K562 (cell line): ENCODE measurements around the gene DIP2A. TPM values are rescaled to one million over a fixed set of nuclear protein-coding genes. Genes with fewer than 3 reads are reported as not detected.

Source experiments
- ARNT ChIP-seq, 2 experiments: fragments of 450-650 bp; IDR thresholded peaks; 2 replicates each; pipeline ENCODE4 v1.6.1; 2016; ENCODE audit warnings: mild to moderate bottlenecking in 1 of 2
- FOS ChIP-seq: IDR thresholded peaks from 3 replicates; pipeline ENCODE4 v1.6.1; 2011; ENCODE audit not compliant: insufficient read length; ENCODE audit errors: extremely low read depth
- FOXK2 ChIP-seq, 2 experiments: fragments of 450-650 bp; IDR thresholded peaks in 1 of 2; conservative IDR thresholded peaks in 1 of 2; 2 replicates each; pipeline ENCODE4 v1.6.1; 2016; ENCODE audit warnings: low read depth in 2 of 2, mild to moderate bottlenecking in 1 of 2
- HDAC6 ChIP-seq: IDR thresholded peaks from 2 replicates; pipeline ENCODE4 v1.6.1; 2012; ENCODE audit warnings: low read depth, mild to moderate bottlenecking, control low read depth, inconsistent platforms, low read length, moderate library complexity
- NFIC ChIP-seq: fragments of 450-650 bp; IDR thresholded peaks from 2 replicates; pipeline ENCODE4 v1.6.1; 2017; ENCODE audit warnings: mild to moderate bottlenecking, inconsistent platforms
- TFE3 ChIP-seq: fragments of 450-650 bp; formaldehyde crosslinking; IDR thresholded peaks from 2 replicates; pipeline ENCODE4 v1.4.0; 2020; ENCODE audit warnings: mild to moderate bottlenecking, mixed read lengths
- TRIM24 ChIP-seq, 2 experiments: fragments of 450-650 bp; IDR thresholded peaks; 2 replicates each; pipeline ENCODE4 v1.6.1; 2016
- XRCC3 ChIP-seq: fragments of 450-650 bp; IDR thresholded peaks from 2 replicates; pipeline ENCODE4 v1.6.1; 2017; ENCODE audit warnings: mild to moderate bottlenecking, moderate library complexity
- XRCC5 ChIP-seq: fragments of 200-400 bp; formaldehyde crosslinking; IDR thresholded peaks from 2 replicates; pipeline ENCODE4 v1.6.1; 2017; ENCODE audit warnings: low read depth, mild to moderate bottlenecking, low read length
- YBX1 ChIP-seq: fragments of 450-650 bp; IDR thresholded peaks from 2 replicates; pipeline ENCODE4 v1.7.1; 2016; ENCODE audit warnings: mild to moderate bottlenecking
- ZNF143 ChIP-seq: sonication (generic); formaldehyde crosslinking; IDR thresholded peaks from 2 replicates; pipeline ENCODE4 v1.9.0; 2022; ENCODE audit warnings: mild to moderate bottlenecking, missing genetic modification reagents
- ZNF311 ChIP-seq: fragments of 250-450 bp; sonication (Bioruptor Pico); IDR thresholded peaks from 2 replicates; pipeline ENCODE4 v1.4.0; 2020; ENCODE audit warnings: mild to moderate bottlenecking, moderate library complexity
- ZNF354B ChIP-seq: fragments of 250-450 bp; sonication (Bioruptor Pico); IDR thresholded peaks from 2 replicates; pipeline ENCODE4 v1.4.0; 2020
- ZNF431 ChIP-seq: sonication (generic); formaldehyde crosslinking; IDR thresholded peaks from 2 replicates; pipeline ENCODE4 v1.8.0; 2022; ENCODE audit warnings: mild to moderate bottlenecking, missing genetic modification reagents
- ZNF644 ChIP-seq: fragments of 200-800 bp; sonication (Bioruptor generic); IDR thresholded peaks from 2 replicates; pipeline ENCODE4 v1.6.1; 2016; ENCODE audit warnings: low read depth, missing genetic modification characterization, missing compliant biosample characterization
- ZNF75A ChIP-seq: fragments of 450-650 bp; formaldehyde crosslinking; IDR thresholded peaks from 2 replicates; pipeline ENCODE4 v1.4.0; 2020; ENCODE audit warnings: mild to moderate bottlenecking
- polyA plus RNA-seq, 8 experiments: library from polyadenylated mRNA; depleted of rRNA in 4 of 8; stranded (reverse) in 5 of 8; unstranded in 3 of 8; fragments of >200 nt; fragmentation: Nextera tagmentation in 2 of 8; fragmentation: Illumina TruSeq in 1 of 8; extraction: Ambion mirVana in 2 of 8; extraction: Trizol in 1 of 8; gene quantifications; 2 replicates each; pipeline versions ENCODE4 v1.2.1 to v1.2.3, GENCODE V29; 2011 to 2014; ENCODE audit warnings: inconsistent platforms in 1 of 8, missing spikeins in 1 of 8
- total RNA-seq, 7 experiments: library from RNA; depleted of rRNA in 6 of 7; stranded (reverse); fragments of >200 nt in 6 of 7; fragmentation: Illumina TruSeq in 2 of 7; extraction: Trizol in 2 of 7; gene quantifications; 2 replicates each; pipeline versions ENCODE4 v1.2.1 to v1.2.3, GENCODE V29; 2011 to 2021; ENCODE audit warnings: low replicate concordance in 1 of 7
- TF ChIP-seq, protein P1 (sequence below): sonication (generic); formaldehyde crosslinking; IDR thresholded peaks from 2 replicates; pipeline ENCODE4 v1.8.1; 2023; ENCODE audit warnings: mild to moderate bottlenecking, missing genetic modification reagents
- TF ChIP-seq, protein P2 (sequence below): fragments of 150-350 bp; conservative IDR thresholded peaks from 2 replicates; pipeline ENCODE4 v1.6.1; 2014; ENCODE audit warnings: low read length
- TF ChIP-seq, protein P3 (sequence below): fragments of 250-450 bp; sonication (Bioruptor Pico); IDR thresholded peaks from 2 replicates; pipeline ENCODE4 v1.5.0; 2021

Gene DIP2A
- total and polyA plus RNA-seq, 9 of the 15 experiments (the other 6 are each of a cell fraction or from before 2014, with no cell fraction given): 4.3 to 34.5 (median 20.3) TPM

GRCh38 chr21:46458315-46459023 lies at the start of gene DIP2A (continued):
- TF ChIP-seq, protein P1, sequence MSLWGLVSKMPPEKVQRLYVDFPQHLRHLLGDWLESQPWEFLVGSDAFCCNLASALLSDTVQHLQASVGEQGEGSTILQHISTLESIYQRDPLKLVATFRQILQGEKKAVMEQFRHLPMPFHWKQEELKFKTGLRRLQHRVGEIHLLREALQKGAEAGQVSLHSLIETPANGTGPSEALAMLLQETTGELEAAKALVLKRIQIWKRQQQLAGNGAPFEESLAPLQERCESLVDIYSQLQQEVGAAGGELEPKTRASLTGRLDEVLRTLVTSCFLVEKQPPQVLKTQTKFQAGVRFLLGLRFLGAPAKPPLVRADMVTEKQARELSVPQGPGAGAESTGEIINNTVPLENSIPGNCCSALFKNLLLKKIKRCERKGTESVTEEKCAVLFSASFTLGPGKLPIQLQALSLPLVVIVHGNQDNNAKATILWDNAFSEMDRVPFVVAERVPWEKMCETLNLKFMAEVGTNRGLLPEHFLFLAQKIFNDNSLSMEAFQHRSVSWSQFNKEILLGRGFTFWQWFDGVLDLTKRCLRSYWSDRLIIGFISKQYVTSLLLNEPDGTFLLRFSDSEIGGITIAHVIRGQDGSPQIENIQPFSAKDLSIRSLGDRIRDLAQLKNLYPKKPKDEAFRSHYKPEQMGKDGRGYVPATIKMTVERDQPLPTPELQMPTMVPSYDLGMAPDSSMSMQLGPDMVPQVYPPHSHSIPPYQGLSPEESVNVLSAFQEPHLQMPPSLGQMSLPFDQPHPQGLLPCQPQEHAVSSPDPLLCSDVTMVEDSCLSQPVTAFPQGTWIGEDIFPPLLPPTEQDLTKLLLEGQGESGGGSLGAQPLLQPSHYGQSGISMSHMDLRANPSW (CRISPR knock-in tag): no peak; the same call in 1 of the 2 replicates
- TF ChIP-seq HDAC6 (0 out of 2 replicates have a peak, but pooled peaks have one; percentile 26), ZNF311 (CRISPR knock-in tag) (no peak), FOS (peak; percentile 75), TFE3 (CRISPR knock-in tag) (no peak), ZNF644 (peak; percentile 91; the same call in 1 of the 2 replicates), XRCC3 (no peak), XRCC5 (peak; percentile 92), ARNT (IDR thresholded peaks at IDR 0.05) (no peak), NFIC (peak; percentile 54; the same call in 1 of the 2 replicates), YBX1 (no peak), FOXK2 (conservative IDR thresholded peaks at IDR 0.05 in 1 of 2, IDR thresholded peaks at IDR 0.05 in 1 of 2; ENCODE audit: low read depth in 2 of 2) (peak; percentile 43 to 58; a peak in 1 of 4 replicates), ZNF431 (no peak), ZNF75A (no peak), ZNF143 (peak; percentile 83), TRIM24 (IDR thresholded peaks at IDR 0.05) (no peak), ZNF354B (CRISPR knock-in tag) (no peak)
- TF ChIP-seq, protein P2, sequence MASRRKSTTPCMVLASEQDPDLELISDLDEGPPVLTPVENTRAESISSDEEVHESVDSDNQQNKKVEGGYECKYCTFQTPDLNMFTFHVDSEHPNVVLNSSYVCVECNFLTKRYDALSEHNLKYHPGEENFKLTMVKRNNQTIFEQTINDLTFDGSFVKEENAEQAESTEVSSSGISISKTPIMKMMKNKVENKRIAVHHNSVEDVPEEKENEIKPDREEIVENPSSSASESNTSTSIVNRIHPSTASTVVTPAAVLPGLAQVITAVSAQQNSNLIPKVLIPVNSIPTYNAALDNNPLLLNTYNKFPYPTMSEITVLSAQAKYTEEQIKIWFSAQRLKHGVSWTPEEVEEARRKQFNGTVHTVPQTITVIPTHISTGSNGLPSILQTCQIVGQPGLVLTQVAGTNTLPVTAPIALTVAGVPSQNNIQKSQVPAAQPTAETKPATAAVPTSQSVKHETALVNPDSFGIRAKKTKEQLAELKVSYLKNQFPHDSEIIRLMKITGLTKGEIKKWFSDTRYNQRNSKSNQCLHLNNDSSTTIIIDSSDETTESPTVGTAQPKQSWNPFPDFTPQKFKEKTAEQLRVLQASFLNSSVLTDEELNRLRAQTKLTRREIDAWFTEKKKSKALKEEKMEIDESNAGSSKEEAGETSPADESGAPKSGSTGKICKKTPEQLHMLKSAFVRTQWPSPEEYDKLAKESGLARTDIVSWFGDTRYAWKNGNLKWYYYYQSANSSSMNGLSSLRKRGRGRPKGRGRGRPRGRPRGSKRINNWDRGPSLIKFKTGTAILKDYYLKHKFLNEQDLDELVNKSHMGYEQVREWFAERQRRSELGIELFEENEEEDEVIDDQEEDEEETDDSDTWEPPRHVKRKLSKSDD: peak; percentile 67
- TF ChIP-seq, protein P3, sequence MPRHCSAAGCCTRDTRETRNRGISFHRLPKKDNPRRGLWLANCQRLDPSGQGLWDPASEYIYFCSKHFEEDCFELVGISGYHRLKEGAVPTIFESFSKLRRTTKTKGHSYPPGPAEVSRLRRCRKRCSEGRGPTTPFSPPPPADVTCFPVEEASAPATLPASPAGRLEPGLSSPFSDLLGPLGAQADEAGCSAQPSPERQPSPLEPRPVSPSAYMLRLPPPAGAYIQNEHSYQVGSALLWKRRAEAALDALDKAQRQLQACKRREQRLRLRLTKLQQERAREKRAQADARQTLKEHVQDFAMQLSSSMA (CRISPR knock-in tag): no peak
